Measurements from ENCODE around the gene TRAF3.
"Not testable (repeated sequence)": the region's sequence is repeated elsewhere in the genome, so short reads cannot be mapped to it uniquely, and the experiment has no call there.

Gene TRAF3

GRCh38 chr14:102892651-102893050, 115.4 kb downstream of the TRAF3 start:
- no peak for TF ChIP-seq CTCF (IDR thresholded peaks at IDR 0.05; ENCODE audit: low read depth, low read length)
- DNase-seq (ENCODE audit: low read depth, low spot score), result no peak
- no peak overlapping the region for H3K4me3 ChIP-seq (ENCODE audit: low read depth, low read length)
- in situ Hi-C loops (cut with HindIII; ENCODE audit: low sequenced_read_pairs), result no loop called here

- in situ Hi-C loops (cut with HindIII; ENCODE audit: low sequenced_read_pairs), result no loop called here
- DNase-seq (ENCODE audit: low read depth, low spot score), result peak; percentile 87
- no peak for TF ChIP-seq CTCF (IDR thresholded peaks at IDR 0.05; ENCODE audit: low read depth, low read length)
- no peak overlapping the region for H3K4me3 ChIP-seq (ENCODE audit: low read depth, low read length)
Observed at GRCh38 chr14:102893452-102893851, 116.2 kb downstream of the TRAF3 start.

GRCh38 chr14:102896735-102897134, 119.5 kb downstream of the TRAF3 start:
- DNase-seq (ENCODE audit: low read depth, low spot score); H3K4me3 ChIP-seq (ENCODE audit: low read depth, low read length); in situ Hi-C loops (cut with HindIII; ENCODE audit: low sequenced_read_pairs): not testable (repeated sequence)

GRCh38 chr14:102897299-102898027, 120.2 kb downstream of the TRAF3 start:
- no peak overlapping the region for H3K4me3 ChIP-seq (ENCODE audit: low read depth, low read length)
- in situ Hi-C loops (cut with HindIII; ENCODE audit: low sequenced_read_pairs), result no loop called here
- no peak for DNase-seq (ENCODE audit: low read depth, low spot score)
- no peak for TF ChIP-seq CTCF (IDR thresholded peaks at IDR 0.05; ENCODE audit: low read depth, low read length)

GRCh38 chr14:102898298-102898697, 121.0 kb downstream of the TRAF3 start:
- in situ Hi-C loops (cut with HindIII; ENCODE audit: low sequenced_read_pairs), result no loop called here
- no peak for DNase-seq (ENCODE audit: low read depth, low spot score)
- TF ChIP-seq CTCF (IDR thresholded peaks at IDR 0.05; ENCODE audit: low read depth, low read length), result no peak
- no peak overlapping the region for H3K4me3 ChIP-seq (ENCODE audit: low read depth, low read length)

GRCh38 chr14:102898776-102899515, 121.7 kb downstream of the TRAF3 start:
- DNase-seq (ENCODE audit: low read depth, low spot score), result no peak
- in situ Hi-C loops (cut with HindIII; ENCODE audit: low sequenced_read_pairs), result no loop called here
- TF ChIP-seq CTCF (IDR thresholded peaks at IDR 0.05; ENCODE audit: low read depth, low read length), result no peak
- H3K4me3 ChIP-seq (ENCODE audit: low read depth, low read length), result no peak overlapping the region

- no peak for DNase-seq (ENCODE audit: low read depth, low spot score)
- no peak overlapping the region for H3K4me3 ChIP-seq (ENCODE audit: low read depth, low read length)
- TF ChIP-seq CTCF (IDR thresholded peaks at IDR 0.05; ENCODE audit: low read depth, low read length), result no peak
- in situ Hi-C loops (cut with HindIII; ENCODE audit: low sequenced_read_pairs), result no loop called here
Observed at GRCh38 chr14:102899516-102899900, 122.3 kb downstream of the TRAF3 start.

Measured in astrocyte of the spinal cord (primary cell).